ENCODE measurements around the gene DPF3. TPM values are rescaled to one million over a fixed set of nuclear protein-coding genes. Genes with fewer than 3 reads are reported as not detected.

The DPF3 gene
- total RNA-seq, 4 donors from 2014 or later: 0.39 to 3.4 (median 1.6) TPM

- no peaks in the 10 kb centered on the region for H3K27me3 ChIP-seq
- WGBS: 74% methylated on average over 5 of the region's 8 CpGs
- H3K4me1 ChIP-seq: peaks cover 13% of the 10 kb centered on the region
- no peak for TF ChIP-seq POLR2A (IDR thresholded peaks at IDR 0.05)
- no peak for TF ChIP-seq CTCF (IDR thresholded peaks at IDR 0.05)
- no peak for TF ChIP-seq POLR2AphosphoS5 (IDR thresholded peaks at IDR 0.05)
- TF ChIP-seq EP300 (IDR thresholded peaks at IDR 0.05): no peak
- DNase-seq (ENCODE audit: low spot score in 2 of 2): no peak
- H3K4me3 ChIP-seq: no peak overlapping the region
- H3K36me3 ChIP-seq: no peaks in the 10 kb centered on the region
- no peaks in the 10 kb centered on the region for H3K9me3 ChIP-seq
- H3K27ac ChIP-seq: no peak overlapping the region
Measured at GRCh38 chr14:72714871-72715214, 179.1 kb downstream of the DPF3 start.

GRCh38 chr14:72714094-72714493 is 179.8 kb downstream of the DPF3 start:
- Histone ChIP-seq H3K27ac (no peak overlapping the region), H3K27me3 (no peaks in the 10 kb centered on the region), H3K4me3 (no peak overlapping the region), H3K36me3 (no peaks in the 10 kb centered on the region), H3K4me1 (peaks cover 13% of the 10 kb centered on the region), H3K9me3 (no peaks in the 10 kb centered on the region)
- TF ChIP-seq POLR2A (IDR thresholded peaks at IDR 0.05): no peak
- TF ChIP-seq POLR2AphosphoS5 (IDR thresholded peaks at IDR 0.05): no peak
- TF ChIP-seq EP300 (IDR thresholded peaks at IDR 0.05): no peak
- no peak for TF ChIP-seq CTCF (IDR thresholded peaks at IDR 0.05)
- DNase-seq (ENCODE audit: low spot score in 2 of 2): no peak
- WGBS: 90% methylated on average over 14 of the region's 14 CpGs

DNA sequence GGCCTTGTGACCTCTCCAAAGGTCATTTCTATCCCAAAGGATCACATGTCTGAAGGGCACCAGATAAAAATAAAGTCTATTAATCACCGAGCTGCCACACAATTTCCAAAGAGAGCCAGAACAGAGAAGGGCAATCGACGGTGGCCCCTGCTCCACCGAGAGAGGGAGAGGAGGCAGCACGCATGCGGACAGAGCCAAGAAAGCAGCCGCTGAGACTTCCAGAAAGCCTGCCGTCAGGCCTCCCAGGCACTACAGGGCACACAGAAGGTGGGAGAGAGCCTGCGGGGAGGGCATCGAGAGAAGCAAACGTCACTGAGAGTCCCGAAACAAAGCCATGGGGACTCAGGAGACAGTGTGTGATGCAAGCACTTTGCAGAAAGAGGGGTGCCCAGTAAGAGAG is 182.0 kb downstream of the DPF3 start:
- no peaks in the 10 kb centered on the region for H3K9me3 ChIP-seq
- H3K27me3 ChIP-seq: no peaks in the 10 kb centered on the region
- DNase-seq (ENCODE audit: low spot score in 2 of 2): no peak
- H3K27ac ChIP-seq: no peak overlapping the region
- WGBS: 84% methylated on average over 12 of the region's 12 CpGs
- TF ChIP-seq CTCF (IDR thresholded peaks at IDR 0.05) (no peak), POLR2A (IDR thresholded peaks at IDR 0.05) (no peak), POLR2AphosphoS5 (IDR thresholded peaks at IDR 0.05) (no peak), EP300 (IDR thresholded peaks at IDR 0.05) (no peak)
- no peak overlapping the region for H3K4me3 ChIP-seq
- no peaks in the 10 kb centered on the region for H3K36me3 ChIP-seq
- peaks cover 13% of the 10 kb centered on the region for H3K4me1 ChIP-seq

DNA sequence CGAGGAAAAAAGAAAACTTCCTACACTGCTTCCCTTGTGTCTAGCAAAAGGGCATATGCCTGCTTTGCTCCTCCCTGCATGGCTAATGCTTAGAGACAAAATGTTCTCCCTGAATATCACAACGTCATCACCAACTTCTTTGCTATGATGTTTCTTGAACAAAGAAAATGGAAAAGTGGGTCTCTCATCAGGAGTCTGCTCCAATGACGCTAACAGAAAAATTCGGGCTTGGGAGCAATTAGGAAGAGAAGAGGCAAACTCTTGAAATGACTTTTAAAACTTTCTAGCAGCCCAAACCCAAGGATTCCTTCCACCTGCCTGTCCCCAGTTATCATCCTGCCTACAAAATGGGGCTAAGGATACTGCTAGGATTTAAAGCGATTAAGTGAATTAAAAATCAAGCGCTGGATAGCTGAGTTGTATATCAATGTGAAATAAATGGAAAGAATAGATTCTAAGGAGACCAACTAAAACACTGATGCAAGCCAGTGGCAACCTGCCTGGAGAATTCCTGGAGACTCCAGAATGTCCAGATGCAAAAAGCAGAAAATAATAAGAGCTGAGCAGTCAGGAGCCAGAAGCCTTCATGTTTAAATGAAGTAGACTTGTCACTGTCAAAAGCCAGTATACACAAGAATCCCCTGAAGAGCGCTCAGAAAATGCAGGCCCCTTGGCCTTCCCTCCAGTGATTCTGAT is 183.8 kb downstream of the DPF3 start:
- Histone ChIP-seq H3K4me1 (peaks cover 3% of the 10 kb centered on the region), H3K27me3 (no peaks in the 10 kb centered on the region), H3K4me3 (no peak overlapping the region), H3K36me3 (no peaks in the 10 kb centered on the region), H3K27ac (no peak overlapping the region), H3K9me3 (no peaks in the 10 kb centered on the region)
- no peak for DNase-seq (ENCODE audit: low spot score in 2 of 2)
- TF ChIP-seq CTCF (IDR thresholded peaks at IDR 0.05) (no peak), EP300 (IDR thresholded peaks at IDR 0.05) (no peak), POLR2A (IDR thresholded peaks at IDR 0.05) (no peak), POLR2AphosphoS5 (IDR thresholded peaks at IDR 0.05) (no peak)
- 90% methylated on average over 7 of the region's 7 CpGs for WGBS

DNA sequence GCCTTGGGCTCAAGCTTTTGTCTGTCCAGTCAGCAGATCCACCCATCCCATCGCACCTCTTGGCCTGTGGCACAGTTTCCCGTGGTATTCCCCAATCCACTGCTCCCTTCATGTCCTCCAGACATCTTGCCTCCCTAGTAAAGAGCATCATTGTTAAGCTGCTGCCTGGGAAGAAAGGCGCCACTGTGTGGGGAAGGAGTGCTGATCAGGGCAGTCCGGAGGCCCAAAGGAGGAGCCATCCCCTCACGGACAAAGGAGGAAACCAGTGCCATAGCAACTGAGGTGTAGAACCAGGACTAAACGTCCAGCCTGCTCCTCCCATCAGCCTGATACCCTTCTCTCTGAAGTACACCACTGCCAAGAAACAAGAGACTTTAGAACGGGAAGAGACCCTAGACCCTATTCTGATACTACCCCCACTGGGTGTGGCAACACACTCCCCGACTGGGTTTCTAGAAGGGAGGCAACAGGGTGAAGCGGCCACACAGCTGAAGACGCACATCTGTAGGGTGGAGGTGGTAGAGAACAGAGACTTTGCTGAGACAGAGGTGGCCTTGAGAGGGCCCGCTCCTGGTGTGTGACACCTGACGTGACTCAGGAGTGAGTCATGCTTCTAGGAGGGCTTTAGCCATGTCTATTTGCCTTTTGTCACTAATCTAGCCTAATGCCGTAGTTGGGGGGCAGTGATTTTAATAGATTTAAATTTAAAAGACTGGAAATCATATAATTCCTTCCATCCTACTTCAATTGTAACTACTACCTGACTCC is 185.0 kb downstream of the DPF3 start:
- H3K36me3 ChIP-seq: no peaks in the 10 kb centered on the region
- no peaks in the 10 kb centered on the region for H3K27me3 ChIP-seq
- no peak for DNase-seq (ENCODE audit: low spot score in 2 of 2)
- H3K4me1 ChIP-seq: no peaks in the 10 kb centered on the region
- H3K4me3 ChIP-seq: no peak overlapping the region
- H3K9me3 ChIP-seq: no peaks in the 10 kb centered on the region
- H3K27ac ChIP-seq: no peak overlapping the region
- TF ChIP-seq POLR2AphosphoS5 (IDR thresholded peaks at IDR 0.05) (no peak), EP300 (IDR thresholded peaks at IDR 0.05) (no peak), POLR2A (IDR thresholded peaks at IDR 0.05) (no peak), CTCF (IDR thresholded peaks at IDR 0.05) (no peak)
- WGBS: 74% methylated on average over 13 of the region's 13 CpGs

Data from suprapubic skin (tissue), 4 donors.